ENCODE measurements around the gene OPN1SW.

Gene OPN1SW, protein sequence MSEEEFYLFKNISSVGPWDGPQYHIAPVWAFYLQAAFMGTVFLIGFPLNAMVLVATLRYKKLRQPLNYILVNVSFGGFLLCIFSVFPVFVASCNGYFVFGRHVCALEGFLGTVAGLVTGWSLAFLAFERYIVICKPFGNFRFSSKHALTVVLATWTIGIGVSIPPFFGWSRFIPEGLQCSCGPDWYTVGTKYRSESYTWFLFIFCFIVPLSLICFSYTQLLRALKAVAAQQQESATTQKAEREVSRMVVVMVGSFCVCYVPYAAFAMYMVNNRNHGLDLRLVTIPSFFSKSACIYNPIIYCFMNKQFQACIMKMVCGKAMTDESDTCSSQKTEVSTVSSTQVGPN

DNA sequence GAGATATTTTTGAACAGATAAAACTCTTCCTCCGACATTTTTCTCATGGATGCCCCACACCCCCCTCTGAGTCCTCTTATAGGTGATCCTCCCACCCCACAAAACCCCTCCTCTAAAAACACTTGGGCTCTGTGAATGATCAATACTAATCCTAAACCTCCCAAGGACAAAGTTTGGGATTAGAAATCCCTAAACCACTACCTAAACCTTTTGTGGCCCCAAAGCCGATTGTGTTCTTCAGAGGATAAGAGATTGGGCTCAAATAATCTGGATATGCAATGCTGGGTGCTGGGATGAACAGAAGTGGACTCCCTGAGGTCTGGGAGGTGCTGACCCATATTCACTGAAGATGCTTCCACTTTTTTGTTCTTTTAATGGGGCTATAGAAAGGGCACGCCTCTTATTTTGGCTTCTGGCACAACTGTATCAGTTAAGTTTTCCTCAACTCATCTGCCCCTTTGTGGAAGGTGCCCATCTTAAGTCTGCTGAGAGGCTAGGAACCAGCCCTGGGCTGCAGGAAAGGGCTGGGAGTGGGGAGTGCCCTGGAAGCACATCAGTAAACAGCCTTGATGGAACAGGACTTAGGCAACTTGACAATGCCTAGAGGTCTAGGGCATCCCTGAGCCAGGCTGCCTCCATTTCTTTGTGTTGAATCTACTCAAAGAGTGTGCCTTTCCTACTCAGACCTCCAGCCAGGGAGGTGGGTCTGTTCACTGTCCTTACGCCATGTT is at the start of gene OPN1SW:
Gene OPN1SW, minus strand, starts transcription at position 51 of the 731 bp plus-strand sequence. Its CDS starts 13 bp downstream, at position 38.
- H3K4me3 Mint-ChIP-seq = no peak within 1 kb of the TSS
- H3K4me1 Mint-ChIP-seq (ENCODE audit: low read depth) = peaks cover 13% of the 10 kb centered on the region
- no peak for DNase-seq
- no peaks in the 10 kb centered on the region for H3K27me3 Mint-ChIP-seq
- H3K9me3 Mint-ChIP-seq = peaks cover 21% of the 10 kb centered on the region
- H3K36me3 Mint-ChIP-seq (ENCODE audit: low read depth) = peaks cover 45% of the 10 kb centered on the region
- no peak within 1 kb of the TSS for H3K27ac Mint-ChIP-seq

DNA sequence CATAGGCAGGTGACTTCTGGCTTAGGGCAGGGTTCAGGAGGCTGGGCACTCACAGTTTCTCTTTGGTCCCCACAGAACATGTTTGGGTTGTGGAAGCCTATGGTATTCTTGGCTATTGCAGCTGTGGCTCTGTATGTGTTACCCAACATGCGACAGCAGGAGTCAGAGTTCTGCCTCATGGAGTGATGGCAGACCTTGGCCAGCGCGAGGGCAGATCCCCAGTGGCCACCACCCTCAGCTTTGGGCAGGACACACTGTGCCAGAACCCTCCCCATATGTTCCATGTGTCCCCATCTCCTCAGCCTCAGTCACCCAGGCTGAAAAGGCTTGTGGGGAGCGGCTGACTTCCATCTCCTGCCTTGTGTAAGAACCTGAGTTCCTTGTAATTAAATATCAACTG is 46.1 kb upstream of the OPN1SW start:
- Mint-ChIP-seq H3K9me3 (no peaks in the 10 kb centered on the region), H3K4me3 (no peak overlapping the region)

DNA sequence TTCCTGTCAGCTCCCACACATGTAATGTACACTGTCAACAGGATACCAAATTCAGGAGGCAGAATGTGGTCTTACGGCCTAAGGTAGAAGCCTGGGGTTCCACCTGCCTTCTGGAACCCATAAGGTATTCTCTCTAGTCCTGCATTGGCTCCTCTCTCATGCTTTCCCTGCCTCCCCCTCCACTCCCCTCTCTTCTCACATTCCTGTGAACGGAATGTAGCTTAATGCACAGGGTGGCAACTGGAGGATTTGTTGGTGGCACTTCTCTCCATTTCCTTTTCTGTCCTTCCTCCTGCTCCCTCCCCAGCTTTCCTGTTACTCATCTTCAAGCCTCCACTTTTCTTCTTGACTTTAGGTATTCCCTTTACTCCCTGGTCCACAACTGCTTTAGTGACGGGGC is 43.1 kb upstream of the OPN1SW start:
- no peak for DNase-seq
- H3K36me3 Mint-ChIP-seq (ENCODE audit: low read depth) = no peaks in the 10 kb centered on the region
- no peaks in the 10 kb centered on the region for H3K27me3 Mint-ChIP-seq
- H3K27ac Mint-ChIP-seq = no peak overlapping the region
- peaks cover 6% of the 10 kb centered on the region for H3K4me1 Mint-ChIP-seq (ENCODE audit: low read depth)
- H3K4me3 Mint-ChIP-seq = no peak overlapping the region
- H3K9me3 Mint-ChIP-seq = no peaks in the 10 kb centered on the region

More for the DNA sequence above, 46.1 kb upstream of the OPN1SW start:
- no peak for DNase-seq
- H3K4me1 Mint-ChIP-seq (ENCODE audit: low read depth) = peaks cover 6% of the 10 kb centered on the region
- H3K27me3 Mint-ChIP-seq = peaks cover 3% of the 10 kb centered on the region
- H3K27ac Mint-ChIP-seq = no peak overlapping the region
- H3K36me3 Mint-ChIP-seq (ENCODE audit: low read depth) = no peaks in the 10 kb centered on the region

DNA sequence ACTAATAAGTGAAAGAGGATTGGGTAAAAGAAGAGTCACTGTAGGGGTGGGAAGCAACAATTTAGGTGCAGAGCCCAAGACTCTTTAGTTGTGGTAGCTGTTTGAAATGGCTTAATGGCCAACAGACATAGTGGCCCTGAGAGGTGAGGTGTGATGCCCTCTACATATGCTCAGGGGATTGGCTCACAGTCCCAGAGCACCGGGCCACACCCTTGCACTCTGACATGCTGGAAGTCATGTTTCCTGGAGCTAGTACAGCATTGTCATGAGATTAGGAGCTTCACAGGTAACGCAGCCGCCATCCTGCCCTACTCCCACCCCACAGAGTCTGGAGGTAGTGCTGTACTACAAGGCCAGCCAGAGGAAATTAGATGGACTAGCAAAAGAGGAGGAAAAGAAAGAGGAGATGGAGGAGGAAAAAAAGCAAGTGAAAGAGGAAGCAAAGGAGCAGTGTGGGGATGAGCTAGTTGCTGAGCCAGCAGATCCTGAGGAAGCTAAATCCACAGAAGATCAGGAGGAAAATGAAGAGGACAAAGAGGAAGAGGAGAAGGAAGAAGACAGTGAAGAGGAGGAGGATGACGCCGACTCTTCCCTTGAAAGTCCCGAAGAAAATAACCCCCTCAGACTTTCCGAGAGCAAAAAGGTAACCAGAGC is 39.8 kb upstream of the OPN1SW start:
- H3K9me3 Mint-ChIP-seq = no peaks in the 10 kb centered on the region
- no peaks in the 10 kb centered on the region for H3K36me3 Mint-ChIP-seq (ENCODE audit: low read depth)
- no peak overlapping the region for H3K27ac Mint-ChIP-seq
- no peak for DNase-seq
- H3K4me3 Mint-ChIP-seq = no peak overlapping the region
- peaks cover 6% of the 10 kb centered on the region for H3K4me1 Mint-ChIP-seq (ENCODE audit: low read depth)
- no peaks in the 10 kb centered on the region for H3K27me3 Mint-ChIP-seq

DNA sequence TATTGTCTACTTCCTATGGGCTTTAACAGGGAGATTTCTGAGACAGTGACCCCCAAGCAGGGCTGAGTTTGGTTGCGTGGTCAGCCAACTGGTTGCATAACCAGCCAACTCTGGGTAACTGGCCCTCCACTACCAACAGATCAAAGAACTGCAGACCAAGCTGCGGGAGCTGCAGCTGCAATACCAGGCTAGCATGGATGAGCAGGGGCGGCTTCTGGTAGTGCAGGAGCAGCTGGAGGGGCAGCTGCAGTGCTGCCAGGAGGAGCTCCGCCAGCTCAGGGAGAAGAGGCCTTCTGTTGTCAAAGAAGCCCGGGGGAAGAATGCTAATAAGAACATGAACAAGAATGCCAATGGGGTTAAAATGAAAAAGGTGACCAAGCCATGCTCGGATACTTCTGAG is 38.9 kb upstream of the OPN1SW start:
- H3K27me3 Mint-ChIP-seq = no peaks in the 10 kb centered on the region
- no peak for DNase-seq
- H3K27ac Mint-ChIP-seq = no peak overlapping the region
- no peaks in the 10 kb centered on the region for H3K36me3 Mint-ChIP-seq (ENCODE audit: low read depth)
- H3K4me1 Mint-ChIP-seq (ENCODE audit: low read depth) = no peaks in the 10 kb centered on the region
- no peaks in the 10 kb centered on the region for H3K9me3 Mint-ChIP-seq
- H3K4me3 Mint-ChIP-seq = no peak overlapping the region

DNA sequence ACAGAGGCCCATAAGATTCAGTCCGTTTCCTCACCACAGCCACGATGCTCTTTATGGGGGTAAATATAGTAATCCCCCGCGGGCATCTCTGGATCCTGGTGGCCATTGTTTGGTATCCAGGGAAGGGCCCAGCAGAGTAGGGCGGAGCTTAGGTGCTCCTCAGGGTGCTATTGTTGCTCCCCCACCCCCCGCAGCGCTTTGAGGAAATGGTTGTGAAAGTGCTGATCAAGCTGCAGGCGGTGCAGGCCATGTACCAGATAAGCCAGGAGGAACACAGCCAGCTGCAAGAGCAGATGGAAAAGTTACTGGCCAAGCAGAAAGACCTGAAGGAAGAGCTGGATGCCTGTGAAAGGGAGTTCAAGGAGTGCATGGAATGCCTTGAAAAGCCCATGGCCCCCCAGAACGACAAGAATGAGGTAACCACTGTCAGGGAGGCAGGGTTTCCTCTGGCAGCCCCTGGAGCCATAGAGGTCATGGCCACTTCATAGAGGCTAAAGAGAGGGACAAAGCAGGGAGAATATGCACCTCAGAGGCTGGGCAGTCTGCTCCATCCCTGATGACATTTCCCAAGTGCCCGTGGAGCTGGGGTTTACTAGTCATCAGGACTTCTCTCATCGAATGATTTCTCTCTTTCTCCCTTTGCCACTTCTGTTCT is 37.0 kb upstream of the OPN1SW start:
- no peak overlapping the region for H3K27ac Mint-ChIP-seq
- DNase-seq = no peak
- no peaks in the 10 kb centered on the region for H3K36me3 Mint-ChIP-seq (ENCODE audit: low read depth)

DNA sequence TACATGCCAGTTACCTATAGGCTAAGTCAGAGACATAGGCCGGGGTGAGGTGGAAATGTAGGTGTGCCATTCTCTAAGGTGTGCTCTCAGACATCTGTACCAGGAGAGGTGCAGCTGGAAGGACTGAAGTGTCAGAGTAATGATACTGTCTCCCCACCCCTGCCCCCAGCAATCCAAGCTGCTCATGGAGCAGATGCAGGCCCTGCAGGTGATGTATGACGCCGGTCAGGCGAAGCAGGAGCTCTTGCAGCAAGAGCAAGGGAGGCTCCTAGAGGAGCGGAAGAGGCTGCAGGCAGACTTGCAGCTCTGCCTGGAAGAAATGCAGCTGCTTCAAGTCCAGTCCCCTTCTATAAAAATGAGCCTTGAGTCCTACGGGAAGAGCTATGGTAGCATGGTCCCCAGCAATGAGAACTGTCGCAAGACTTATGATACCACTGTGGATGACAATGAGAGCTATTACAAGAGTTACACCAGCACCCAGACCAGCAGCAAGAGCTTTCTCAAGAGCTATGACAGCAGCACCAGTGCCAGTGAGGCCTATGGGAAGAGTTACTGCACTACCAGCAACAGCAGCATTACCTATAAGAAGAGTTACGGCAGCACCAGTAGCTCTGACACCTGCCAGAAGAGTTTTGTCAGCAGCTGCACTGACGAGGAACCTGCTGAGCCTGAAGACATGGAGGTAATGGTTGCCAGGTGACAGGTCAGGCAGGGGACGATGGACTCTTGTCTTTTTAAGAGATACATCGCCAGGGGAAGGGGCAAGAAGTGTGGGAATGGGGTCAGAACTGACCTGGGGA is 36.2 kb upstream of the OPN1SW start:
- no peaks in the 10 kb centered on the region for H3K9me3 Mint-ChIP-seq
- H3K4me1 Mint-ChIP-seq (ENCODE audit: low read depth) = no peaks in the 10 kb centered on the region
- no peaks in the 10 kb centered on the region for H3K27me3 Mint-ChIP-seq
- DNase-seq = no peak
- H3K36me3 Mint-ChIP-seq (ENCODE audit: low read depth) = peaks cover 2% of the 10 kb centered on the region
- no peak overlapping the region for H3K4me3 Mint-ChIP-seq
- H3K27ac Mint-ChIP-seq = no peak overlapping the region

More for the DNA sequence above, 37.0 kb upstream of the OPN1SW start:
- Mint-ChIP-seq H3K27me3 (no peaks in the 10 kb centered on the region), H3K9me3 (no peaks in the 10 kb centered on the region), H3K4me1 (ENCODE audit: low read depth) (no peaks in the 10 kb centered on the region), H3K4me3 (no peak overlapping the region)

DNA sequence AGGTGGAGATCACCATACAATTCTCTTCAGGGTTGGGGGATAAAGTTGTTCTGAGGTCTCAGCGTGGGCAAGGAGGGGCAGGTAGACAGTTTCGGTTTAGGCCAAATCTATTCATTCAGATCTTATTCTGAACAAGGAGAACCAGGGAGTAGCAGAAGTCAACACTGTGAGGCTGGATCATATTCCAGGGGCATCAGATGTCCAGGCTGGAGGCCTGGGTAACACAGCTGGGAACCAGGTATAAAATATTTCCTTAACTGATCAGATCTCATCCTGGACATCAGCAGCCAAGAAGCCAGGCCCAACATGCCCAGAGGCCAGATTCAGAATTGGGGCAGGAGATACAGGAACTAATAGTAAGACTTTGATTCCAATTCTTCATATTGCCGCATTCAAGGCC is 35.4 kb upstream of the OPN1SW start:
- Mint-ChIP-seq H3K27ac (no peak overlapping the region), H3K4me3 (no peak overlapping the region), H3K36me3 (ENCODE audit: low read depth) (peaks cover 9% of the 10 kb centered on the region), H3K27me3 (no peaks in the 10 kb centered on the region), H3K9me3 (no peaks in the 10 kb centered on the region), H3K4me1 (ENCODE audit: low read depth) (no peaks in the 10 kb centered on the region)
- DNase-seq = no peak

DNA sequence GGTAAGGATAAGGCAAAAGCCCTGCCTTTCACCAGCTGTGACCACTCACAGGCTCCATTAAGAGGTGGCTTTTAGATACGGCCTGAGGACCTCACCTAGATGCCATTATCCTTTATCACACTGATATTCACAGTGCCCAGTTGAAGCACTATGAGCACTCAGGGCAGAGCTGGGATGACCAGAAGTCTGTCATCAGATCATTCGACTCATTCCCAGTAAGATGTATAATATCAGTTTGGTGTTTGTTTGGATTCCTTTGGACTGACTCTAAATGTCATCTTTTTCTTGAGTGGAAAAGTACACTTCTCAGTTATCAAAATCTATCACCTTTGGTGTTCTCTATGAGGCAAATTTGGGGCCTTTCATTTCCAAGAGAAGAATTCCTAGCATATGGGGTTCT is 34.9 kb upstream of the OPN1SW start:
- no peaks in the 10 kb centered on the region for H3K4me1 Mint-ChIP-seq (ENCODE audit: low read depth)
- H3K4me3 Mint-ChIP-seq = no peak overlapping the region
- H3K9me3 Mint-ChIP-seq = no peaks in the 10 kb centered on the region
- DNase-seq = no peak
- no peaks in the 10 kb centered on the region for H3K27me3 Mint-ChIP-seq
- no peak overlapping the region for H3K27ac Mint-ChIP-seq
- H3K36me3 Mint-ChIP-seq (ENCODE audit: low read depth) = peaks cover 13% of the 10 kb centered on the region

DNA sequence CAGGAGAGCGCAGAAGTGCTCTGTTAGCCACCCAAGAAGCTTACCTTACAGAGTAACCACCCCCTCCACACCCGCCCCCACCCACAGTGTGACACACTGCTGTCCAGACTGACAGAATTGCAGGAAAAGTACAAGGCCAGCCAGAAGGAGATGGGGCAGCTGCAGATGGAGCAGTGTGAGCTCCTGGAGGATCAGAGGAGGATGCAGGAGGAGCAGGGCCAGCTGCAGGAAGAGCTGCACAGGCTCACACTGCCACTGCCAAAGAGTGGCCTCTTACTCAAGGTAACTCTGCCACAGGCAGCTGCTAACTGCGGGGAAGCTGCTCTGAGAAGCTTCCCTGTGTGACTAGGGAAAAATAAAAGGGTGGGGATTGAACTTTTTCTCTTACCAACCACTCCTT is 33.8 kb upstream of the OPN1SW start:
- no peak overlapping the region for H3K27ac Mint-ChIP-seq
- no peaks in the 10 kb centered on the region for H3K4me1 Mint-ChIP-seq (ENCODE audit: low read depth)
- no peaks in the 10 kb centered on the region for H3K27me3 Mint-ChIP-seq
- no peak for DNase-seq
- H3K36me3 Mint-ChIP-seq (ENCODE audit: low read depth) = peaks cover 19% of the 10 kb centered on the region
- no peaks in the 10 kb centered on the region for H3K9me3 Mint-ChIP-seq
- H3K4me3 Mint-ChIP-seq = no peak overlapping the region

DNA sequence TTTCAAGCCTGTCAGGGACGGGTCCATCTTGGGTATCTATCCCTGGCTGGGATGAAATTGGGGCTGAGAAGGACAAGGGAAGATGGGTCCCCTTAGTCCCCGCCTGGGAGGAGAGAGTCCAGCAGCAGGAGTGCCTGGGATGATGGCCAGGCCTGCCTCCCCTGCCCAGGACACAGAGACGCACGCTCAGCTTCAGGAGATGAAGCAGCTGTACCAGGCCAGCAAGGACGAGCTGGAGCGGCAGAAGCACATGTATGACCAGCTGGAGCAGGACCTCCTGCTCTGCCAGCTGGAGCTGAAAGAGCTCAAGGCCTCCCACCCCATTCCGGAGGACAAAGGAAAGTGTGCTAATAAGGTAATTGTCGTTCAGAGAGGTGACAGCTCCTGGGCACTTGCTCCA is 31.6 kb upstream of the OPN1SW start:
- H3K4me1 Mint-ChIP-seq (ENCODE audit: low read depth) = no peaks in the 10 kb centered on the region
- no peaks in the 10 kb centered on the region for H3K9me3 Mint-ChIP-seq
- H3K27me3 Mint-ChIP-seq = no peaks in the 10 kb centered on the region
- H3K27ac Mint-ChIP-seq = no peak overlapping the region
- no peak overlapping the region for H3K4me3 Mint-ChIP-seq
- peaks cover 21% of the 10 kb centered on the region for H3K36me3 Mint-ChIP-seq (ENCODE audit: low read depth)
- DNase-seq = no peak

DNA sequence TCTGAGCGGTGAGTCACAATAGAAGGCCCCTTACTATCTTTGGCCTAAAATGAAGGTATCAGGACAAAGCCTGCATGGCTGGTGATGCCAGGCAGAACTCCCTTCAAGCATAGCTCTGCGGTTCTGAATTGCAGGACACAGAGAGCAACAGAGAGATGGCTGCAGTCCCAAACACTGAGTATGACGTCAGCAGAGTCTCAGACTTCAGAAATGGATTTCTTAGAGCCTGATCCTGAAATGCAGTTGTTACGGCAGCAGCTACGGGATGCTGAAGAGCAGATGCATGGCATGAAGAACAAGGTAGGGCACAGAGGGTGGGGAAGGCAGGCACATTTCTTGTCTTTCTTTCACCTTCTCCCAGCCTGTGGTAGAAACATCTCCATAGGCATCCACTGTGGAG is 29.6 kb upstream of the OPN1SW start:
- H3K9me3 Mint-ChIP-seq = no peaks in the 10 kb centered on the region
- peaks cover 1% of the 10 kb centered on the region for H3K4me1 Mint-ChIP-seq (ENCODE audit: low read depth)
- H3K36me3 Mint-ChIP-seq (ENCODE audit: low read depth) = peaks cover 25% of the 10 kb centered on the region
- no peak for DNase-seq
- H3K27me3 Mint-ChIP-seq = no peaks in the 10 kb centered on the region
- no peak overlapping the region for H3K27ac Mint-ChIP-seq
- no peak overlapping the region for H3K4me3 Mint-ChIP-seq

DNA sequence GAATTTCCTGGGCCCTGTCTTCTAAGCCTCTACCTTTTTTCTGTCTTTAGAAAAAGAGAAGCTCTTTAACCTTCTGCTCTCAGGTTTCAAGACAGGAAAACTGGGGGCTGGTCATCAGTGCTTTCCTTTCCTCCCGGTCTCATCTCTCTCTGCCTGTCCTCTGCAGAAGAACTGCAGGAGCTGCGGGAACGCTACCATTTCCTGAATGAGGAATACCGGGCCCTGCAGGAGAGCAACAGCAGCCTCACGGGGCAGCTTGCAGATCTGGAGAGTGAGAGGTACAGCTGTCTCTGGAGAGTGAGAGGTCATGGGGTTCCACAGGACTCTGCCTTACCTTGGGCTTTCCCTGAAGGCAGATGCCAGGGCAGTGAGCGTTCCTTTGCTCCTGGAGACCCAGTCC is 28.9 kb upstream of the OPN1SW start:
- no peaks in the 10 kb centered on the region for H3K9me3 Mint-ChIP-seq
- peaks cover 1% of the 10 kb centered on the region for H3K4me1 Mint-ChIP-seq (ENCODE audit: low read depth)
- H3K36me3 Mint-ChIP-seq (ENCODE audit: low read depth) = peaks cover 25% of the 10 kb centered on the region
- no peaks in the 10 kb centered on the region for H3K27me3 Mint-ChIP-seq
- H3K27ac Mint-ChIP-seq = no peak overlapping the region
- DNase-seq = no peak
- H3K4me3 Mint-ChIP-seq = no peak overlapping the region
